IMR-90 (cell line): ENCODE data around the gene CERK. TPM values are rescaled to one million over a fixed set of nuclear protein-coding genes. Genes with fewer than 3 reads are reported as not detected.

Experiments
- ATAC-seq: fragments of 200-7000 bp; cut with Tn5 transposase; 2 replicates; pipeline ENCODE4 v1.9.1; 2020; ENCODE audit warnings: low read depth, mild to moderate bottlenecking, moderate library complexity
- BruUV-seq: library from RNA; stranded (reverse); fragments of 400-500 nt; replicated peaks from 2 replicates; lab custom pipeline; 2021; lab: Mats Ljungman, UMichigan
- CTCF ChIA-PET: fragments of 300-600 bp; formaldehyde crosslinking; extraction: SDS; loops from one replicate; lab custom pipeline; 2021; ENCODE audit warnings: antibody characterized with exemption; lab: Yijun Ruan, JAX
- POLR2A ChIA-PET: fragments of 300-600 bp; sonication (Branson Sonifier 250); formaldehyde crosslinking; loops from one replicate; lab custom pipeline; 2022; ENCODE audit warnings: antibody characterized with exemption; ENCODE audit not compliant: unreplicated experiment; lab: Charles Lee
- DNase-seq: peaks from one replicate; pipeline ENCODE4 v3.0.0; 2013
- H2AFZ ChIP-seq: replicated peaks from 2 replicates; pipeline ENCODE3; 2013; ENCODE audit warnings: low read length, mild to moderate bottlenecking; ENCODE audit not compliant: poor library complexity
- H2AK5ac ChIP-seq: 2 replicates; pipeline ENCODE4 v1.6.1; 2013; ENCODE audit warnings: low read depth, low read length, inconsistent platforms
- H2AK9ac ChIP-seq: replicated peaks from 2 replicates; pipeline ENCODE3; 2013; ENCODE audit warnings: mild to moderate bottlenecking, low read depth, low read length, moderate library complexity; ENCODE audit not compliant: poor library complexity
- H2BK120ac ChIP-seq: 2 replicates; pipeline ENCODE4 v1.6.1; 2013; ENCODE audit warnings: low read depth, low read length, inconsistent platforms
- H2BK15ac ChIP-seq: 3 replicates; pipeline ENCODE4 v1.6.1; 2013; ENCODE audit warnings: low read depth, low read length, inconsistent platforms
- H2BK20ac ChIP-seq: 2 replicates; pipeline ENCODE4 v1.6.1; 2013; ENCODE audit warnings: low read depth, mild to moderate bottlenecking, inconsistent platforms, low read length, moderate library complexity
- H2BK5ac ChIP-seq: 2 replicates; pipeline ENCODE4 v1.6.1; 2013; ENCODE audit warnings: mild to moderate bottlenecking, low read depth, low read length, inconsistent platforms; ENCODE audit not compliant: poor library complexity, severe bottlenecking
- H3K14ac ChIP-seq: replicated peaks from 2 replicates; pipeline ENCODE4 v1.6.1; 2013; ENCODE audit warnings: low read depth, low read length, inconsistent platforms
- H3K18ac ChIP-seq: 2 replicates; pipeline ENCODE4 v1.6.1; 2013; ENCODE audit warnings: low read depth, low read length, control low read depth
- H3K23ac ChIP-seq: 2 replicates; pipeline ENCODE4 v1.6.1; 2013; ENCODE audit warnings: low read depth, low read length, inconsistent platforms
- H3K27ac ChIP-seq: 2 replicates; pipeline ENCODE4 v1.5.1; 2013; ENCODE audit warnings: mild to moderate bottlenecking, control low read depth, low read length; ENCODE audit not compliant: insufficient read depth
- H3K27me3 ChIP-seq: 2 replicates; pipeline ENCODE4 v1.6.1; 2013; ENCODE audit warnings: low read length; ENCODE audit not compliant: control insufficient read depth, insufficient read depth
- H3K36me3 ChIP-seq: 2 replicates; pipeline ENCODE4 v1.6.1; 2013; ENCODE audit warnings: low read length, mixed read lengths; ENCODE audit not compliant: control insufficient read depth, insufficient read depth
- H3K4ac ChIP-seq: 2 replicates; pipeline ENCODE4 v1.6.1; 2013; ENCODE audit warnings: low read depth, low read length, inconsistent platforms
- H3K4me1 ChIP-seq: 2 replicates; pipeline ENCODE4 v1.6.1; 2013; ENCODE audit warnings: low read length, mixed read lengths; ENCODE audit not compliant: control insufficient read depth, insufficient read depth
- H3K4me2 ChIP-seq: 2 replicates; pipeline ENCODE4 v1.6.1; 2013; ENCODE audit warnings: low read depth, mild to moderate bottlenecking, control low read depth, low read length, moderate library complexity
- H3K4me3 ChIP-seq: 2 replicates; pipeline ENCODE4 v1.5.1; 2013; ENCODE audit warnings: low read depth, mild to moderate bottlenecking, control low read depth, low read length, moderate library complexity; ENCODE audit not compliant: insufficient read depth
- H3K56ac ChIP-seq: 2 replicates; pipeline ENCODE4 v1.6.1; 2013; ENCODE audit warnings: low read length, inconsistent platforms; ENCODE audit not compliant: insufficient read depth; ENCODE audit errors: extremely low read depth
- H3K79me1 ChIP-seq, 2 experiments: 2 replicates each; pipeline ENCODE4 v1.6.1; 2013; ENCODE audit warnings: low read length in 2 of 2, inconsistent platforms in 1 of 2, low read depth in 1 of 2
- H3K9ac ChIP-seq: 2 replicates; pipeline ENCODE4 v1.6.1; 2013; ENCODE audit warnings: low read depth, low read length, control low read depth
- H3K9me1 ChIP-seq: 2 replicates; pipeline ENCODE4 v1.6.1; 2013; ENCODE audit warnings: low read length, inconsistent platforms; ENCODE audit not compliant: insufficient read depth
- H3K9me3 ChIP-seq: 2 replicates; pipeline ENCODE4 v1.6.1; 2013; ENCODE audit warnings: low read length; ENCODE audit not compliant: control insufficient read depth, insufficient read depth
- H4K20me1 ChIP-seq: 2 replicates; pipeline ENCODE4 v1.6.1; 2013; ENCODE audit warnings: low read length, inconsistent platforms; ENCODE audit not compliant: insufficient read depth
- H4K5ac ChIP-seq: 2 replicates; pipeline ENCODE4 v1.6.1; 2013; ENCODE audit warnings: mild to moderate bottlenecking, low read depth, low read length, control low read depth
- H4K8ac ChIP-seq, 2 experiments: 2 replicates each; pipeline ENCODE4 v1.6.1; 2013; ENCODE audit warnings: low read depth in 2 of 2, low read length in 2 of 2, control low read depth in 1 of 2, inconsistent platforms in 1 of 2
- H4K91ac ChIP-seq: 2 replicates; pipeline ENCODE4 v1.6.1; 2013; ENCODE audit warnings: low read depth, low read length, inconsistent platforms; ENCODE audit not compliant: insufficient read depth
- BHLHE40 ChIP-seq: fragments of 150-350 bp; IDR thresholded peaks from 2 replicates; pipeline ENCODE4 v1.6.1; 2016; ENCODE audit warnings: mild to moderate bottlenecking, low read depth, low read length
- CEBPB ChIP-seq: IDR thresholded peaks from 2 replicates; pipeline ENCODE4 v1.6.1; 2012; ENCODE audit warnings: low read depth, low read length, improper control_type of control experiment
- CHD1 ChIP-seq: IDR thresholded peaks from 2 replicates; pipeline ENCODE4 v1.6.1; 2012; ENCODE audit warnings: low read depth, low read length, improper control_type of control experiment
- FOS ChIP-seq: fragments of 150-350 bp; IDR thresholded peaks from 2 replicates; pipeline ENCODE4 v1.6.1; 2016; ENCODE audit warnings: low read depth, low read length
- MAFK ChIP-seq: IDR thresholded peaks from 2 replicates; pipeline ENCODE4 v1.6.1; 2012; ENCODE audit warnings: low read depth, low read length, improper control_type of control experiment
- MXI1 ChIP-seq: IDR thresholded peaks from 2 replicates; pipeline ENCODE4 v1.6.1; 2012; ENCODE audit warnings: low read depth, mild to moderate bottlenecking, low read length, moderate library complexity, borderline replicate concordance
- NFE2L2 ChIP-seq: fragments of 150-350 bp; IDR thresholded peaks from 2 replicates; pipeline ENCODE4 v1.6.1; 2016; ENCODE audit warnings: low read depth, mild to moderate bottlenecking, low read length
- RAD21 ChIP-seq: IDR thresholded peaks from 2 replicates; pipeline ENCODE4 v1.6.1; 2012; ENCODE audit warnings: low read length, improper control_type of control experiment
- RCOR1 ChIP-seq: IDR thresholded peaks from 2 replicates; pipeline ENCODE4 v1.6.1; 2012; ENCODE audit warnings: mild to moderate bottlenecking, low read length, improper control_type of control experiment; ENCODE audit not compliant: insufficient replicate concordance
- RFX5 ChIP-seq: IDR thresholded peaks from 2 replicates; pipeline ENCODE4 v1.8.0; 2012; ENCODE audit warnings: low read depth, mild to moderate bottlenecking, low read length, moderate library complexity
- SMC3 ChIP-seq: fragments of 150-350 bp; IDR thresholded peaks from 2 replicates; pipeline ENCODE4 v1.6.1; 2016; ENCODE audit warnings: low read depth, mild to moderate bottlenecking, antibody characterized with exemption, low read length, moderate library complexity
- WGBS, 2 experiments: methylation state at CpG; one replicate each; pipeline versions ENCODE4 v1.1.5 to v1.1.7; 2013; ENCODE audit warnings: missing lambda C conversion rate in 2 of 2; ENCODE audit not compliant: insufficient read length in 1 of 2; ENCODE audit errors: extremely low coverage in 2 of 2; 5-methylcytosine and 5-hydroxymethylcytosine counted together
- dilution Hi-C: fragments of 300-500 bp; cut with HindIII; formaldehyde crosslinking; loops from one replicate; pipeline ENCODE4 v1.14.3; 2018; ENCODE audit warnings: low sequenced_read_pairs; ENCODE audit not compliant: unreplicated experiment
- in situ Hi-C: fragments of 300-500 bp; cut with MboI; formaldehyde crosslinking; loops from 3 replicates; pipeline ENCODE4 v1.14.3; 2019; ENCODE audit warnings: low sequenced_read_pairs, inconsistent platforms, mixed read lengths
- intact Hi-C: fragments of 100-400 bp; cut with micrococcal nuclease; formaldehyde crosslinking; loops from 2 replicates; pipeline ENCODE4 v1.10.0; 2022
- polyA plus RNA-seq, 3 experiments: library from polyadenylated mRNA; depleted of rRNA; stranded (reverse); fragments of >200 nt; gene quantifications; 2 replicates each; pipeline ENCODE4 v1.2.3, GENCODE V29; 2012; ENCODE audit warnings: low replicate concordance in 1 of 3
- total RNA-seq: library from RNA; depleted of rRNA; stranded (reverse); fragments of >200 nt; gene quantifications from 2 replicates; pipeline ENCODE4 v1.2.3, GENCODE V29; 2012
- TF ChIP-seq, protein P1 (sequence below): fragments of 150-350 bp; IDR thresholded peaks from 2 replicates; pipeline ENCODE4 v1.6.1; 2017; ENCODE audit warnings: mild to moderate bottlenecking, antibody characterized with exemption, low read length, low read depth
- TF ChIP-seq, protein P2 (sequence below): conservative IDR thresholded peaks from 2 replicates; pipeline ENCODE4 v1.5.1; 2012; ENCODE audit warnings: mild to moderate bottlenecking, low read depth, low read length, improper control_type of control experiment
- TF ChIP-seq, protein P3 (sequence below): fragments of 150-350 bp; IDR thresholded peaks from 2 replicates; pipeline ENCODE4 v1.6.1; 2016; ENCODE audit warnings: low read depth, mild to moderate bottlenecking, low read length, moderate library complexity, borderline replicate concordance

CERK gene
- total and polyA plus RNA-seq, 2 of the 4 experiments (the other 2 are of a cell fraction): 25.3 to 38.7 TPM

DNA sequence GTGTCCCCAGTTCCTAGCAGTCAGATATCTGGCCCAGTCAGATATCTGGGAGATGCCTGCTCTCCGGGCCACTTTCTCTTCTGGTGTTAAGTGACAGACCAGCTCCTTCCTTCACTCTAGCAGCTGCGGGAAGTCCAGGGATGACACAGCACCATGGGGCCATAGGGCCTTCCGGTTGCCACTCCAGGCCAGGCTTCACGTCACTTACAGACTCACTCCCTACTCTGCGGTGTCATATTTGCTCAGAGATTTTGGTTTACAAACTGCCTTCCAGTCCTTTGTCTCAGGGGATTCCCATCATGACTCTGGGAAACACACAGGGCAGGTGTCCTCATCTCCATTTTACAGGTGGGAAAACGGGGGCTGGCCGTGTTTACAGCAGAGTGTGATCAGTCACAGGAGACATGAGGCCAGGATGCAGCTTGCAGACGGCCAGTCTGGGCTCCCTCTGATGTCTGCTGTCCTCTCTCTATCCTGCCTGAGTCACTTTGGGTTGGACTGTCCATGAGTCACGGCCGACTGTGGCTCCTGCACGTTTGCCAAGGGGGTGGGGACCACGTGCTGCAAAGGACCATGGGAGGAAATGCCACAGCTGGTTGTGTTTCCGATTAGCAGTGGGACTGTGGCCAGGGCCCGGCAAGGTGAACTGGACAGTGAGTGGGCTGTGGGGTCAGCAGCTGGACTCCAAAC lies 16.2 kb upstream of the CERK start:
- Histone ChIP-seq H2BK5ac (peak overlapping the region; percentile 93), H3K23ac (peak overlapping the region; percentile 91), H4K91ac (peak overlapping the region; percentile 100), H2BK20ac (peak overlapping the region; percentile 93), H3K56ac (peak overlapping the region; percentile 81), H3K14ac (peak overlapping the region; percentile 73), H2AFZ (peak overlapping the region; percentile 85), H3K18ac (peak overlapping the region; percentile 76), H3K4me2 (peak overlapping the region; percentile 66), H4K8ac (peak overlapping the region; percentile 96 to 99), H3K36me3 (no peaks in the 10 kb centered on the region), H2AK9ac (peak overlapping the region; percentile 98), H2BK120ac (peak overlapping the region; percentile 93), H3K9ac (peak overlapping the region; percentile 39), H3K27me3 (no peaks in the 10 kb centered on the region), H3K4me1 (peaks cover 30% of the 10 kb centered on the region), H3K9me1 (peaks cover 32% of the 10 kb centered on the region), H2AK5ac (peak overlapping the region; percentile 100), H3K27ac (peak overlapping the region; percentile 90), H3K9me3 (no peaks in the 10 kb centered on the region), H4K20me1 (no peaks in the 10 kb centered on the region), H3K4ac (peak overlapping the region; percentile 94), H4K5ac (peak overlapping the region; percentile 77), H3K79me1 (peaks cover 0 to 11% of the 10 kb centered on the region in 2 experiments; a peak in 1 of 4 replicates), H3K4me3 (no peak overlapping the region; the same call in 1 of the 2 replicates), H2BK15ac (peak overlapping the region; percentile 96)
- DNase-seq: peak; percentile 99
- ChIA-PET CTCF (no interaction called here), POLR2A (interaction anchor here (2.0 kb wide), 1 partner anchor 8 kb away, joined by 9 read pairs; the partner anchor contains the start of gene TBC1D22A)
- ATAC-seq: peak; percentile 88
- WGBS, 2 experiments: 4% methylated on average over 4 of the region's 14 CpGs; no CpG with 5 or more reads in 1 of the 2 experiments
- in situ Hi-C loops: no loop called here
- BruUV-seq: no TSS peak
- intact Hi-C loops: loop anchor here (2.0 kb wide), 1 partner anchor 61 kb away; no protein-coding TSS in a partner anchor
- dilution Hi-C loops: no loop called here
- TF ChIP-seq, protein P1, sequence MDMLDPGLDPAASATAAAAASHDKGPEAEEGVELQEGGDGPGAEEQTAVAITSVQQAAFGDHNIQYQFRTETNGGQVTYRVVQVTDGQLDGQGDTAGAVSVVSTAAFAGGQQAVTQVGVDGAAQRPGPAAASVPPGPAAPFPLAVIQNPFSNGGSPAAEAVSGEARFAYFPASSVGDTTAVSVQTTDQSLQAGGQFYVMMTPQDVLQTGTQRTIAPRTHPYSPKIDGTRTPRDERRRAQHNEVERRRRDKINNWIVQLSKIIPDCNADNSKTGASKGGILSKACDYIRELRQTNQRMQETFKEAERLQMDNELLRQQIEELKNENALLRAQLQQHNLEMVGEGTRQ: peak; percentile 97
- no peak for TF ChIP-seq CEBPB
- peak; percentile 97 for TF ChIP-seq BHLHE40
- TF ChIP-seq CHD1: no peak
- TF ChIP-seq FOS: peak; percentile 99
- peak; percentile 77 for TF ChIP-seq NFE2L2
- TF ChIP-seq, protein P2, sequence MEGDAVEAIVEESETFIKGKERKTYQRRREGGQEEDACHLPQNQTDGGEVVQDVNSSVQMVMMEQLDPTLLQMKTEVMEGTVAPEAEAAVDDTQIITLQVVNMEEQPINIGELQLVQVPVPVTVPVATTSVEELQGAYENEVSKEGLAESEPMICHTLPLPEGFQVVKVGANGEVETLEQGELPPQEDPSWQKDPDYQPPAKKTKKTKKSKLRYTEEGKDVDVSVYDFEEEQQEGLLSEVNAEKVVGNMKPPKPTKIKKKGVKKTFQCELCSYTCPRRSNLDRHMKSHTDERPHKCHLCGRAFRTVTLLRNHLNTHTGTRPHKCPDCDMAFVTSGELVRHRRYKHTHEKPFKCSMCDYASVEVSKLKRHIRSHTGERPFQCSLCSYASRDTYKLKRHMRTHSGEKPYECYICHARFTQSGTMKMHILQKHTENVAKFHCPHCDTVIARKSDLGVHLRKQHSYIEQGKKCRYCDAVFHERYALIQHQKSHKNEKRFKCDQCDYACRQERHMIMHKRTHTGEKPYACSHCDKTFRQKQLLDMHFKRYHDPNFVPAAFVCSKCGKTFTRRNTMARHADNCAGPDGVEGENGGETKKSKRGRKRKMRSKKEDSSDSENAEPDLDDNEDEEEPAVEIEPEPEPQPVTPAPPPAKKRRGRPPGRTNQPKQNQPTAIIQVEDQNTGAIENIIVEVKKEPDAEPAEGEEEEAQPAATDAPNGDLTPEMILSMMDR: no peak
- TF ChIP-seq RAD21: no peak
- peak; percentile 89 for TF ChIP-seq MXI1
- peak; percentile 19; the same call in 1 of the 2 replicates for TF ChIP-seq SMC3
- TF ChIP-seq MAFK: peak; percentile 40
- TF ChIP-seq RCOR1: peak; percentile 63
- TF ChIP-seq, protein P3, sequence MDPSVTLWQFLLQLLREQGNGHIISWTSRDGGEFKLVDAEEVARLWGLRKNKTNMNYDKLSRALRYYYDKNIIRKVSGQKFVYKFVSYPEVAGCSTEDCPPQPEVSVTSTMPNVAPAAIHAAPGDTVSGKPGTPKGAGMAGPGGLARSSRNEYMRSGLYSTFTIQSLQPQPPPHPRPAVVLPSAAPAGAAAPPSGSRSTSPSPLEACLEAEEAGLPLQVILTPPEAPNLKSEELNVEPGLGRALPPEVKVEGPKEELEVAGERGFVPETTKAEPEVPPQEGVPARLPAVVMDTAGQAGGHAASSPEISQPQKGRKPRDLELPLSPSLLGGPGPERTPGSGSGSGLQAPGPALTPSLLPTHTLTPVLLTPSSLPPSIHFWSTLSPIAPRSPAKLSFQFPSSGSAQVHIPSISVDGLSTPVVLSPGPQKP: no peak
- no peak for TF ChIP-seq RFX5
